ENCODE measurements around the gene ANKRD31.
"Not testable (repeated sequence)": the region's sequence is repeated elsewhere in the genome, so short reads cannot be mapped to it uniquely, and the experiment has no call there.

The ANKRD31 gene

DNA sequence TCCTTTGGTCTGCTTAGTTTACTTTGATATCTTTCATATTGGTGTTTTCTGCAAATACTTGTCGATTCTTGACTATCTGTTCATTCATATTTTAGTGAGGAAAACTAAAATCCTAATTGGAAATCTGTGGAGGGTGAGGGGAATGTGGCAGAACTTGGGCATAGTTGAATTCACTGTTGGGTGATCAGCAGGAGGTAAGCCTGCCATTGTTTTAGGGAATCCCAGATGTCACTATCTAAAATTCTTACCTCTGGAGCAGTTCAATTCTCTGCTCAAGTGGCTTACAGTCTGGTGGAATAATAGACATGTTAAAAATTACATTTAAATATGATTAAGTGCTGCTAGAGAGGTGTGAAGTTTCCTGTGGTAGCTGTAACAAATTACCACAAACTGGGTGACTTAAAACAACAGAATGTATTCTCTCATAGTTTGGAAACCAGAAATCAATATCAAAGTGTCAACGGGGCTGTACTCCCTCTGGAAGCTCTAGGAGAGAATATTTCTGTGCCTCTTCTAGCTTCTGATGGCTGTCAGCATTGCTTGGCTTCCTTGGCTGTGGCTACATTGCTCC, 94.0 kb downstream of the ANKRD31 start:
- no peak for DNase-seq

- no peak for DNase-seq
Observed at GRCh38 chr5:75140277-75140676, 96.4 kb downstream of the ANKRD31 start.

DNA sequence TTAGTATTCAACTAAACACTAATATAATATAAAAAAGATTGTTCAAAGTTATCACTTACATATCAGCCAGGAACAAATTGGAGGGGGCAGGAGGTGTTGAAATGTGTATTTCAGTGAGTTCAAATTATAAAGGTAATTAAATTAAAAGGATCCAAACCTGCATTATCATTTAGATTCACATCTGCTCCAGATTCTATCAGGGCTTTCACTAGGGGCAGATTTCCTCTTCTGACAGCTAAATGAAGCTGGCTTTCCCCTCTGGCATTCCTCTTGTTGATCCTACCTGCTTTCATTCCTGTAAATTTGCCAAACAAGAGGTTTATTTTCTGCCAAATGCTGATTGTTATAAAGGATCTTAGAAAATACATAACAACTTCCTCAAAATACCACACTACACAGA, 98.0 kb downstream of the ANKRD31 start:
- no peak for DNase-seq

DNA sequence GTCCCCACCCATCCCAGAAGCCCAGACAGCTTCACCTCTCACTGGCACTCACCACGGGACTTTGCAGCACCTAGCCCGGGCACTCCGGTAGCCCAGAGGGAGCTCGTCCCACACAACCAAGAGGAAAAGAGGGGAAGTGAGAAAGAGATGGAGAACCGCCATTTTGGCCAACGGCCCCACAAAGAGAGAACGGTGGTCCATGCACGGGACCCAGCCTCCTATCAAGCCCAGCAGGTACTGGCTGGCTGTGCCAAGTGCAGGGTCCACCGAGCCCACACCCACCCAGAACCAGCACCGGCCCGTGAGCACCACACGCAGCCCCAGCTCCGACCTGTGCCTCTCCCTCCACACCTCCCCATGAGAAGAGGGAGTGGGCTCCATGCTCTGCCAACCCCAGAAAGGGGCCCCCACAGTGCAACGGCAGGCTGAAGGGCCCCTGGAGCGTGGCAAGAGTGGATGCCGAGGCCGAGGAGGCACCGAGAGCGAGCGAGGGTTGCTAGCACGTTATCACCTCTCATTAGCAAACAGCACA, 105.8 kb downstream of the ANKRD31 start:
- DNase-seq = no peak

DNA sequence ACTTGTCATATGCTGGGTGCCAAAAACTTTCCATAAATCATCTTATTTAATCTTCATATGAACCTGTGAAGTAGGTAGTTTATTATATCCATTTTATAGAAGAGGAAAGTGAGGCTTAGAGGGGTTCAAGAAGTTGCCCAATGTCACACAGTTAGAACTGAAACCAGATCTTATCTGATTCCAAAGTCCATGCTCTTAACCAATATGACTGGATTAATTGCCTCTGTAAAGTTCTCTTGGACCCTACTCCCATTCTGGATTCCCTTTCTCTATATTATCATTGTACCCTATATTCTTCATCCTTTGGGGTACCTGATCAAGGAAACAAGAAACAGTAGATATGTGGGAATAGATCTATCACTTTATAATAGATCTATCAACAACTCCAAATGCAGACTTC, 119.8 kb downstream of the ANKRD31 start:
- no peak for DNase-seq

- DNase-seq = not testable (repeated sequence)
Observed at GRCh38 chr5:75114311-75114710, 122.4 kb downstream of the ANKRD31 start.

- DNase-seq = no peak
Observed at GRCh38 chr5:75113354-75114113, 123.1 kb downstream of the ANKRD31 start.

GRCh38 chr5:75108931-75109596, 127.6 kb downstream of the ANKRD31 start:
- DNase-seq = no peak

GRCh38 chr5:75108515-75108914, 128.2 kb downstream of the ANKRD31 start:
- DNase-seq = no peak

GRCh38 chr5:75095956-75096355, 140.7 kb downstream of the ANKRD31 start:
- DNase-seq = not testable (repeated sequence)

DNA sequence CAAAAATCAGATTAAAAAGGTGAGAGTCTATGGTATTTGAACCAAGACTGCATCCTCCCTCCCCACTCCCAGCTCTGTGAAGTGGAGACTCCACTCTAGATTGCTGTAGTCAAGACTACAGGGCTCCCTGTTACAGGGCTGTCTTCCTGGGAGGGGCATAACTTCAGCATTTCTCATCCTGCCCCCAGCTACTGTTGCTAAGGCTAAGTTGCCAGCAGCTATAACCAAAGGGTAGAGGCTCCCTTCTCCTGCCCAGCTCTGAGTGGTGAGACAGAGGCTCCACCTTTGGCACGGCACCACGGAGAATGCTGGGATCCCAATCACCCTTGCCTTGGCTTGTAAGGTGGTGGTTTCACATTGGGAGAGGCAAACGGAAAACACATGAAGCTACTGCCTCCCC, 145.1 kb downstream of the ANKRD31 start:
- DNase-seq = no peak

DNA sequence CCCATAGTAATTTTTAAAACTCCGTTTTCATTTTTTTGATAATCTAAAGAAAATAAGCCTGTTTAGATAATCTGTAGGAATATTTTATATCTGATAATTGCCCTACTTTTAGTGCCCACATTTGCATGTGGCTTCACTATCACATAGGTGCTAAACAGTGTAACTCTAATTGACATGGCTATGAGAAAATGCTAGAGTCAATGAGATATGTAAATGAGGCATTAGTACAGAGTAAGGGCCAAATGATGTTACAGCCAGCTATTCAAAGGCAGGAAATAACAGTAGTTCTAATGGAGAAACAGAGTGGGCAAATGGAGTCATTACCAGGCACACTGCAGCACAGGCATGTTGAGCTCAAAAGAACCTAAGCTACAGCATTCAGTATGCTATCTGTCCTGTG, 147.0 kb downstream of the ANKRD31 start:
- no peak for DNase-seq

- peak; percentile 13 to 33 for DNase-seq
Observed at GRCh38 chr5:75089137-75089536, 147.5 kb downstream of the ANKRD31 start.

DNA sequence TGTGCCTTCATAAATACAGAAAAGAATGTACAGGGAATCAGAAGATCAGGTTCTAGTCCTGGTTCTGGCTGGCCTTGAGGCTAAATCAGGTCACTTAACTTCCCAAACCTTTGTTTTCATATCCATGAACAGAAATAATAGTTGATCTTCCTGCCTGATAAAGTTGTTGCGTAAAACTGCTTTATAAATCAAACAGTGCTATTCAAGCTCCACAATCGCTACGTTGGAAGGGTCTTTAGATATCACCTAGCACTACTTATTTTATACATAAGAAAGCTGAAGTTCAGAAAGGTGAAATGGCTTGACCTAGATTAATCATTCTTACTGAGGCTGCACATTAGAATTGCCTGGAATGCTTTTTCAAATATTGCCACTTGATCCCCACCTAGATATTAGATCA, 148.0 kb downstream of the ANKRD31 start:
- DNase-seq = no peak

DNA sequence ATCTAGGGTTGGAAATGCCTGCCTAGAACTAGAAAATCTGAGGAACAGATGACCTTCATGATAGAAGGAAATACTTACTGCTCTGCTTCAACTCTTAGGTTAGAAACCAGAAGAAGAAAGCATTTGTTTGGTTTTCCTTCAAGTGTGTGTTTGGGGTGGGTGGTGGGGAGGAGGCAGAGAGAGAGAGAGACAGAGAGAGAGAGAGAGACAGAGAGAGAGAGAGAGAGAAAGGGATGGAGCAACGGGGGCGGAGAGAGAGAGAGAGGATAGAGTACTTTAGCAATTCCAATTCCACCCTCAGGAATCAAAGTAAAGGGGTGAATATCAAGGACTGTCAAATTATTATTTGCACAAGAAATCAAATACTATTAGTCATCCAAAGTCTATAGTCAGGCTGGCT, 155.2 kb downstream of the ANKRD31 start:
- no peak for DNase-seq

DNA sequence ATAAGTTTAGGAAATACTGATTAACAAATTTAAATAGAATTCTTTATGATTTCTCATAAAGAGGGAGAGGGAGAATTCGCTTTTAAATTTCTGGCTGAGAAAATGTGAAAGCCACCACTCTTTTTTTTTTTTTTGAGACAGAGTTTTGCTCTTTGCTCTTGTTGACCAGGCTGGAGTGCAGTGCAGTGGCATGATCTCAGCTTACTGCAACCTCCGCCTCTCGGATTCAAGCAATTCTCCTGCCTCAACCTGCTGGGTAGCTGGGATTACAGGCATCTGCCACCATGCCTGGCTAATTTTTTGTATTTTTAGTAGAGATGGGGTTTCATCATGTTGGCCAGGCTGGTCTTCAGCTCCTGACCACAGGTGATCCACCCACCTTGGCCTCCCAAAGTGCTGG, 157.3 kb downstream of the ANKRD31 start:
- DNase-seq = not testable (repeated sequence)

GRCh38 chr5:75078027-75078426, 158.7 kb downstream of the ANKRD31 start:
- DNase-seq = no peak

- no peak for DNase-seq
Observed at GRCh38 chr5:75072061-75072460, 164.6 kb downstream of the ANKRD31 start.

GRCh38 chr5:75071100-75071499, 165.6 kb downstream of the ANKRD31 start:
- no peak for DNase-seq

DNA sequence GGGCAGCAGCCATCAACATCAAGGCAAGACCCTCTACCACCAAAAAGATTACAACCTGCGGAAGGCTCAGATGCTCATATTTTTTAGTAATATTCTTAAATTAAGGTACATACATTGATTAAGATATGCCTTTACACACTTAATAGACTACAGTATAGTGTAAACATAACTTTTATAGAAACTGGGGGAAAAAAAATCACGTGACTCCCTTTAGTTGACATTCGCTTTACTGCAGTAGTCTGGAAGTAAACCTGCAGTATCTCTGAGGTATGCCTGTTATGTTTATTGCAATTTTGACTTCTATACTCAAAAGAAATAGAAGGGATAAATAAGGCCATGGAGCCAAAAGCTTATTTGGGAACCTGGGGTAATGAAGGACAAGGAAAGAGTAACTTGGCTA, 169.2 kb downstream of the ANKRD31 start:
- no peak for DNase-seq

- DNase-seq = no peak
Observed at GRCh38 chr5:75062925-75063531, 173.7 kb downstream of the ANKRD31 start.

DNA sequence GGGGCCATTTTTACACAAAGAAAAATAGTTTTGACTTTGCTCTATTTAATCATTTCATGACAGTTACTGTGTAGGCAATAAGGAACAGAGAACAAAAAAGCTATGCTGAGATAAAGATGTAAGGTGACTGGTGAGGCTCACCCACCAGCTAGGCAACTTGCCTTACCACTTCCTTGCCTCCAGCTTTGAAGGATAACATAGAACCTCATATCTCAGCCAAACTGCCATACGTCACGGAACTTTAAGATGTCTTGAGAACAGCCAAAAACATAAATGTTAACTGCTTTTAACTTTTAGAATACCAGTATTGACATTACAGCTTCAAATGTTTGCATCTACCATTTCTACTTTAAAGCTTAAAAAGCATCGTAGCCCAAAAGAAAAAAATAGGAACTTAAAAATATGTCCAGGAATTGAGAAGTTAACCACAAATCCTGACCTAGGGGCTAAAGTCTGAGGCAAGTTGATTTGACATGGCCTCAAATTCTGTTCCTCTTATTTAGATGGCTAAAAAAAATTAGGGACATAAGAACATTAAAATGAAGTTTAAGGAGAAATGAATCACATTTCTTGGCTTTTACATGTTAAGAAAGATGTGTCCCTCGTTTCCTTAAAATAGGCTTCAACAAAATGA, 176.6 kb downstream of the ANKRD31 start:
- no peak for DNase-seq

GRCh38 chr5:75058986-75059535, 177.6 kb downstream of the ANKRD31 start:
- no peak for DNase-seq

Data from stimulated activated CD4-positive, alpha-beta T cell treated with anti-CD3 and anti-CD28 coated beads, Interleukin-2, amount 100 ng/mL, for 48 hours (primary cell).